Calu3 (cell line): ENCODE data around the gene ELOB. TPM values are rescaled to one million over a fixed set of nuclear protein-coding genes. Genes with fewer than 3 reads are reported as not detected.
A peak's percentile ranks its signal among the peaks of the same experiment; 100 is the strongest.

Experiments
- BruUV-seq: library from RNA; stranded (reverse); fragments of 400-500 nt; replicated peaks from 2 replicates; lab custom pipeline; 2021; lab: Mats Ljungman, UMichigan
- CTCF ChIA-PET: fragments of 300-600 bp; sonication (Branson Sonifier 250); formaldehyde crosslinking; loops from one replicate; lab custom pipeline; 2022; ENCODE audit warnings: antibody characterized with exemption; lab: Charles Lee
- DNase-seq: peaks from one replicate; pipeline ENCODE4 v3.0.0; 2022
- H3K27ac Mint-ChIP-seq: one replicate; pipeline ENCODE4 v1.8.0; 2022; ENCODE audit warnings: mixed read lengths; ENCODE audit not compliant: unreplicated experiment
- H3K27me3 Mint-ChIP-seq: one replicate; pipeline ENCODE4 v1.8.0; 2022; ENCODE audit warnings: mixed read lengths; ENCODE audit not compliant: unreplicated experiment
- H3K36me3 Mint-ChIP-seq: one replicate; pipeline ENCODE4 v1.8.0; 2022; ENCODE audit warnings: mild to moderate bottlenecking, moderate library complexity, mixed read lengths; ENCODE audit not compliant: insufficient read depth, unreplicated experiment
- H3K4me1 Mint-ChIP-seq: one replicate; pipeline ENCODE4 v1.8.0; 2022; ENCODE audit warnings: mild to moderate bottlenecking, low read depth, mixed read lengths; ENCODE audit not compliant: unreplicated experiment
- H3K4me3 Mint-ChIP-seq: one replicate; pipeline ENCODE4 v1.8.0; 2022; ENCODE audit warnings: mild to moderate bottlenecking, low read depth, moderate library complexity, mixed read lengths; ENCODE audit not compliant: unreplicated experiment
- H3K9me3 Mint-ChIP-seq: one replicate; pipeline ENCODE4 v1.8.0; 2022; ENCODE audit warnings: low read depth, mixed read lengths; ENCODE audit not compliant: unreplicated experiment
- intact Hi-C: fragments of 100-400 bp; cut with micrococcal nuclease; formaldehyde crosslinking; loops from one replicate; pipeline ENCODE4 v1.10.0; 2022; ENCODE audit not compliant: unreplicated experiment
- total RNA-seq: library from RNA; stranded (reverse); gene quantifications from 2 replicates; pipeline ENCODE4 v1.2.3, GENCODE V29; 2022
- TF ChIP-seq, protein P1 (sequence below): fragments of 200-600 bp; IDR thresholded peaks from one replicate; pipeline ENCODE4 v1.8.0; 2022; ENCODE audit warnings: antibody characterized with exemption; ENCODE audit not compliant: unreplicated experiment

Gene ELOB
- total RNA-seq, 1 experiment from 2014 or later, result 269 TPM

DNA sequence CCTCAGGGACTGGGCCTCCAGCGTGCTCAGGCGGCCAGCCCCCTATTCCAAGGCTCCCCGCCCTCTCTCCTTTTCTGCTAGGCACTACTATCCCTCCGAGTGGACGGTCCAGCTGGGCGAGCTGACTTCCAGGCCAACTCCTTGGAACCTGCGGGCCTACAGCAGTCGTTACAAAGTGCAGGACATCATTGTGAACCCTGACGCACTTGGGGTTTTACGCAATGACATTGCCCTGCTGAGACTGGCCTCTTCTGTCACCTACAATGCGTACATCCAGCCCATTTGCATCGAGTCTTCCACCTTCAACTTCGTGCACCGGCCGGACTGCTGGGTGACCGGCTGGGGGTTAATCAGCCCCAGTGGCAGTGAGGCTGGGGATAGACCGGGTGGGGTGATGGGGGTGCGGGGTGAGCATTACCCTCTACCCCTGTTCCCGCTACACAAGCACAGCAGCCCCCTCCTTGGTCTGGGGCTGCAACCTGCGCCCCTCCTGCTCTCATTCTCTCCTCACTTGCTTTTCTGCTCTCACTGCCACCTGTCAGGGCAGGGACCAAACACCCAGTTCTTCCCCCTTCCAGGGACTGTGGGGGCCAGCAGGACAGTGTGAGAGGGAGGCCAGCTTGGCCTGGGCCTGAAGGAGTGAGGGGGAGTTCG lies 22.3 kb upstream of the ELOB start:
- H3K4me3 Mint-ChIP-seq, result no peak overlapping the region
- H3K9me3 Mint-ChIP-seq, result peaks cover 7% of the 10 kb centered on the region
- no TSS peak for BruUV-seq
- CTCF ChIA-PET, result interaction anchor here (1.0 kb wide), 1 partner anchor 8 kb away, joined by 3 read pairs; no protein-coding TSS in a partner anchor
- TF ChIP-seq, protein P1, sequence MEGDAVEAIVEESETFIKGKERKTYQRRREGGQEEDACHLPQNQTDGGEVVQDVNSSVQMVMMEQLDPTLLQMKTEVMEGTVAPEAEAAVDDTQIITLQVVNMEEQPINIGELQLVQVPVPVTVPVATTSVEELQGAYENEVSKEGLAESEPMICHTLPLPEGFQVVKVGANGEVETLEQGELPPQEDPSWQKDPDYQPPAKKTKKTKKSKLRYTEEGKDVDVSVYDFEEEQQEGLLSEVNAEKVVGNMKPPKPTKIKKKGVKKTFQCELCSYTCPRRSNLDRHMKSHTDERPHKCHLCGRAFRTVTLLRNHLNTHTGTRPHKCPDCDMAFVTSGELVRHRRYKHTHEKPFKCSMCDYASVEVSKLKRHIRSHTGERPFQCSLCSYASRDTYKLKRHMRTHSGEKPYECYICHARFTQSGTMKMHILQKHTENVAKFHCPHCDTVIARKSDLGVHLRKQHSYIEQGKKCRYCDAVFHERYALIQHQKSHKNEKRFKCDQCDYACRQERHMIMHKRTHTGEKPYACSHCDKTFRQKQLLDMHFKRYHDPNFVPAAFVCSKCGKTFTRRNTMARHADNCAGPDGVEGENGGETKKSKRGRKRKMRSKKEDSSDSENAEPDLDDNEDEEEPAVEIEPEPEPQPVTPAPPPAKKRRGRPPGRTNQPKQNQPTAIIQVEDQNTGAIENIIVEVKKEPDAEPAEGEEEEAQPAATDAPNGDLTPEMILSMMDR, result no peak
- H3K4me1 Mint-ChIP-seq, result peaks cover 34% of the 10 kb centered on the region
- no peaks in the 10 kb centered on the region for H3K27me3 Mint-ChIP-seq
- peak overlapping the region; percentile 81 for H3K27ac Mint-ChIP-seq
- DNase-seq, result no peak
- H3K36me3 Mint-ChIP-seq, result peaks cover 11% of the 10 kb centered on the region
- intact Hi-C loops, result no loop called here

DNA sequence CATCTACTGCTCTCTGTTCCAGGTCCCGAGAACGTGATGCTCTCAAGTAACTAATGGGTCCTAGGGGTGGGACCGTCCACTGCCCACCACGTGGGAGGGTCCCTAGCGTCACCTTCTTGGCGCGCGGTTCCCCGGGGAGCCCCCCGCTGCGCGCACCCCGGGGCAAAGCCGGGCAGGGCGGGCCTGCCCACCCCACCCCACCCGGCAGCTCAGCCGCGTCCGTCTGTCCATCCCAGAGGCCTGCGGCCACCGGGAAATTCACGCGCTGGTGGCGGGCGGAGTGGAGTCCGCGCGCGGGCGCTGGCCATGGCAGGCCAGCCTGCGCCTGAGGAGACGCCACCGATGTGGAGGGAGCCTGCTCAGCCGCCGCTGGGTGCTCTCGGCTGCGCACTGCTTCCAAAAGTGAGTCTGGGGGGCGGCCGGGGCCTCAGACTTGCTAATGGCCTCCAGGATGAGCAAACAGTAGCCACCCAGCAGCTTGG lies 21.7 kb upstream of the ELOB start:
- no peak for DNase-seq
- no peak overlapping the region for H3K4me3 Mint-ChIP-seq
- H3K27ac Mint-ChIP-seq, result no peak overlapping the region
- TF ChIP-seq, protein P1, result no peak
- BruUV-seq, result no TSS peak
- H3K9me3 Mint-ChIP-seq, result peaks cover 5% of the 10 kb centered on the region
- H3K36me3 Mint-ChIP-seq, result peaks cover 14% of the 10 kb centered on the region
- H3K4me1 Mint-ChIP-seq, result peaks cover 40% of the 10 kb centered on the region
- CTCF ChIA-PET, result interaction anchor here (0.6 to 1.0 kb wide), 2 partner anchors 8 to 36 kb away, joined by 3 read pairs; no protein-coding TSS in a partner anchor
- no peaks in the 10 kb centered on the region for H3K27me3 Mint-ChIP-seq
- intact Hi-C loops, result no loop called here

DNA sequence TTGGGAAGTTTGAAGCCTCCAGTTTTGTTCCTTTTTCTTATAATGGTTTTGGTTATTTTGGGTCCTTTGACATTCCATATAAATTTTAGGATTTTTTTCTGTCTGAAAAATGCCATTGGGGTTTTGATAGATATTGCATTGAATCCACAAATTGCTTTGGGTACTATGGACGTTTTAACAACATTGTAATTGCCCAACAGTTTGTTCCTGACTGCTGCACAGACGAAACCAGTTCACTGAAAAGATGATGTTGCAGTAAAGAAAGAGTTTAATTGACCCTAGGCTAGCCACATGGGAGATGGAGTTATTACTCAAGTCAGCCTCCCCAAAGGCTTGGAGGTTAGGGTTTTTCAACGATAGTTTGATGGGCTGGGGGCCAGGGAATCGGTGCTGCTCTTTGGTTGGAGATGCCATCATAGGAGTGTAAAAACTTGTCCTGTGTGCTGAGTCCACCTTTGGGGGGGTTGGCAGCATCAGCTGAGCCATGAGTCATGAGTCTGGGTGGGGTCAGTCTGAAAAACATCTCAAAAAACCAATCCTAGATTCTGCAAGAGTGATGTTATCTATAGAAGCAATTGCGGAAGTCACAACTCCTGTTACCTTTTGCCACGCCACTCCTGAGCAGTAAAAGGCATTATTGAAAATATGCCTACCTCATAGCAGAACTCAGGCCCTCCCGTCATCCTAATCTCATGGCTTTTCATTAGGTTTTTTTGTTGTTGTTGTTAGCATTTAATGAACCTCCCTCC lies 18.5 kb upstream of the ELOB start:
- peak overlapping the region; percentile 16 for H3K4me3 Mint-ChIP-seq
- CTCF ChIA-PET, result interaction anchor here (1.2 kb wide), 1 partner anchor 43 kb away, joined by 3 read pairs; no protein-coding TSS in a partner anchor
- TSS peak; percentile 96 for BruUV-seq
- H3K36me3 Mint-ChIP-seq, result peaks cover 14% of the 10 kb centered on the region
- peaks cover 50% of the 10 kb centered on the region for H3K4me1 Mint-ChIP-seq
- H3K27me3 Mint-ChIP-seq, result no peaks in the 10 kb centered on the region
- TF ChIP-seq, protein P1, result no peak
- no peaks in the 10 kb centered on the region for H3K9me3 Mint-ChIP-seq
- peak overlapping the region; percentile 99 for H3K27ac Mint-ChIP-seq
- intact Hi-C loops, result loop anchor here (2.0 kb wide), 1 partner anchor 63 kb away; the partner anchor contains the start of gene PRSS22
- peak; percentile 72 for DNase-seq

DNA sequence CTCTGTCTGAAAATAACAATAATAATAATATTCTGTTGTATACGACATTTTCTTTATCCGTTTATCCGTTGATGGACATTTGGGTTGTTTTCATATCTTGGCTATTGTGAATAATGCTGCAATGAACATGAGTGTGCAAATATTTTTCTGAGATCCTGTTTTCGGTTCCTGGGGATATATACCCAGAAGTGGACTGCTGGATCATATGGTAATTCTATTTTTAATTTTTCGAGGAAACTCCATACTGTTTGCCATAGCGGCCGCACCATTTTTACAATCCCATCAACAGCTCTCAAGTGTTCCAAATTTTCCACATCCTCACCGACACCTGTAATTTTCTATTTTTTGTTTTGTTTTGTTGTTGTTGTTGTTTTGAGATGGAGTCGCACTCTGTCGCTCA lies 15.9 kb upstream of the ELOB start:
- H3K27me3 Mint-ChIP-seq, result no peaks in the 10 kb centered on the region
- peak overlapping the region; percentile 99 for H3K27ac Mint-ChIP-seq
- intact Hi-C loops, result no loop called here
- peaks cover 38% of the 10 kb centered on the region for H3K4me1 Mint-ChIP-seq
- TF ChIP-seq, protein P1, result no peak
- H3K36me3 Mint-ChIP-seq, result peaks cover 8% of the 10 kb centered on the region
- CTCF ChIA-PET, result no interaction called here
- no peak overlapping the region for H3K4me3 Mint-ChIP-seq
- no peaks in the 10 kb centered on the region for H3K9me3 Mint-ChIP-seq
- no TSS peak for BruUV-seq
- DNase-seq, result no peak
